ENCODE results near the gene C4orf46.
"Not testable (repeated sequence)": the region's sequence is repeated elsewhere in the genome, so short reads cannot be mapped to it uniquely, and the experiment has no call there.

DNA sequence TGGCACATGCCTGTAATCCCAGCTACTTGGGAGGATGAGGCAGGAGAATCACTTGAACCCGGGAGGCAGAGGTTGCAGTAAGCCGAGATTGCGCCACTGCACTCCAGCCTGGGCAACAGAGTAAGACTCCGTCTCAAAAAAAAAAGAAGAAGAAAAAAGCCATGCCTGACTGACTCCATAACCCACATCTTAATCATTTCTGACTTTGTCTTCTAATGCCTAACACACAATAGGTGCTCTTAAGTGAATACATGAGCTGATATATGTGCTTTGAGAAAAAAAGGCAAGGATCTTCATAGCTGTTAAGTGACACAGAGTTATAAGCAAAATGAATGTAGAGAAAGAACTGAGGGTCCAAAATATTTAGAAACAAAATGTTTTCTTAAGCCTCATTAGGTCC is 40.9 kb upstream of the C4orf46 start:
- not testable (repeated sequence) for TF ChIP-seq CTCF, EZH2 (IDR thresholded peaks at IDR 0.05)
